Measurements from ENCODE around the gene MRPL53.

MRPL53 gene

GRCh38 chr2:74472086-74472944, at the start of gene MRPL53:
TSS of gene MRPL53 (minus strand) at chr2:74472680. CDS start at chr2:74472660, 20 bp downstream.
- DNase-seq, result peak; percentile 96
- ATAC-seq, result peak; percentile 95

GRCh38 chr2:74516650-74517049, 44.2 kb upstream of the MRPL53 start:
- DNase-seq (no peak), ATAC-seq (no peak)

- peak; percentile 78 for DNase-seq
These were observed 43.6 kb upstream of the MRPL53 start for GRCh38 chr2:74515981-74516633.

GRCh38 chr2:74515271-74515980, 42.9 kb upstream of the MRPL53 start:
- ATAC-seq, result no peak
- DNase-seq, result no peak

More at GRCh38 chr2:74515981-74516633, 43.6 kb upstream of the MRPL53 start:
- ATAC-seq, result peak; percentile 67

GRCh38 chr2:74514368-74515270, 42.1 kb upstream of the MRPL53 start, which contains the start of gene TLX2:
TSS of gene TLX2 (plus strand) at chr2:74514450. CDS start at chr2:74514807, 357 bp downstream.
- no peak for DNase-seq
- peak; percentile 19 for ATAC-seq

GRCh38 chr2:74513605-74514367, 41.3 kb upstream of the MRPL53 start:
- DNase-seq, result peak; percentile 35
- ATAC-seq, result peak; percentile 14

- DNase-seq (no peak), ATAC-seq (no peak)
These were observed 40.5 kb upstream of the MRPL53 start for GRCh38 chr2:74512744-74513604.

- no peak for ATAC-seq
- DNase-seq, result no peak
These were observed 38.9 kb upstream of the MRPL53 start for GRCh38 chr2:74511104-74511989.

- no peak for DNase-seq
- ATAC-seq, result no peak
These were observed 37.8 kb upstream of the MRPL53 start for GRCh38 chr2:74510272-74510671.

GRCh38 chr2:74507926-74508520, 35.5 kb upstream of the MRPL53 start:
- DNase-seq, result no peak
- ATAC-seq, result no peak

GRCh38 chr2:74507145-74507925, 34.9 kb upstream of the MRPL53 start, which contains the start of gene PCGF1:
TSS of gene PCGF1 (minus strand) at chr2:74507695. CDS start at chr2:74507668, 27 bp downstream.
- ATAC-seq (peak; percentile 89), DNase-seq (peak; percentile 100)

- ATAC-seq (no peak), DNase-seq (no peak)
These were observed 33.2 kb upstream of the MRPL53 start for GRCh38 chr2:74505448-74506246.

- ATAC-seq (no peak), DNase-seq (no peak)
These were observed 32.1 kb upstream of the MRPL53 start for GRCh38 chr2:74504591-74504990.

GRCh38 chr2:74503506-74504475, 31.3 kb upstream of the MRPL53 start:
- no peak for DNase-seq
- no peak for ATAC-seq
